GM19328 (cell line): Measurements from ENCODE around the gene ATXN1.
"Not testable (repeated sequence)": the region's sequence is repeated elsewhere in the genome, so short reads cannot be mapped to it uniquely, and the experiment has no call there.

Experiments used
- ATAC-seq: cut with Tn5 transposase; IDR thresholded peaks from one replicate; pipeline ENCODE4 v1.9.1; 2021; ENCODE audit warnings: mild to moderate bottlenecking, moderate library complexity; ENCODE audit not compliant: unreplicated experiment

The ATXN1 gene

DNA sequence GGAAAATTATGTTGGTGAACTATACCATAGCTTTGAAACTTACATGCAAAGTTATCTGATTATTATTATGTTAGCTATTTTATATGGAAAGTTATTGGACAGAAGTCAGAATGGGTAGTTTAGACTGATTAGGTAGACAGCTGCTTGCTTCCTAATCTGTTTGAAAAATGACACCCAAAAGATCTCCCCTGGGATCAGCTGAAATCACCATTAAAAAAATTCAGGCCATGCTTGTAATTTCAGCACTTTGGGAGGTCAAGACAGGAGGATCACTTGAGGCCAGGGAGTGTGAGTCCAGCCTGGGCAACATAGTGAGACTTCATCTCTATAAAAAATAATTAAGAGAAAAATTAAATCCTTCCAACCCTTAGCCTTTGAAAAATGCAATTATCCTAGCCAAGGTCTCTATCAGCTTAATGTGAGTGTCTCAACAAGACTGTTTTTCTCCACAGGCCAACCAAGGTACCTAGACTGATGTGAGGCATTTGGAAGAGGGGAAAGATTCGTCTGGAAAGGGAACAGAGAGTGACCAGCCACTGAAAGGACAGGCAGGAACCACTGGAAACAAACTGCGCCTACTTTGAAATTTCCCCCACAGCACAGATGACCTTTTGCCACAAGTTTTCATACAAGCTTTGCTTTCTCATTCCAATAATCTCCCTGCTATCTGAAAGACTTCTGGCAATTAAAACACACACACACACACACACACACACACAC lies 290.6 kb downstream of the ATXN1 start:
- ATAC-seq, result no peak

DNA sequence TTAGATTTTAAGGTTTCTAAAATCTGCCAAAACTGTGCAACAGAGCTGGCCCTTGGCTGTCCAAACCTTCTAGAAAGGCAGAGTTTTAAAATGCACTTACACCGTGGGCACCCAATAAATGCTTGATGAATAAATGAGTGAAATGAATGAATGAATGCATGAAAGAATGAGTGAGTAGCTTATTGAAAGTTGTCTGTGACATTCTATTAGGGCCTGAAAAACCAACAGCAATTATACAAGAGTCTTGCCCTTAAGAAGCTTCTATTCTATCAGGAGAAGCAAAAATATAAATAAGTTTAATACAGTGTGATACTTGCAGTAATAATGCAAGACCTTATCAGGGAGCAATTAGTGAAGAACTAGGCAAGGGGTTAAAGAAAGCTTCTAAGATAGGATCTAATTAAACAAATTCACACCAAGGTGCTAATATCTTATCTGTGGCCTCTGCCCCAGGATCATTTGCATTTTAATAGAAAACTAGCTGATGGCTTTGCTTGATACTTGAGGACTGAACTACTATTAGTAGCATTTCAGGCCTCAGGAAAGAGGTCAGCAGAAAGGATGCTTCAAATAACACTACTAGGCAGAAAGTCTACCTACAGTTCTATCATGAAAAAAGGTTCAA lies 292.2 kb downstream of the ATXN1 start:
- no peak for ATAC-seq

- ATAC-seq, result no peak
Observed at GRCh38 chr6:16466800-16467553, 294.3 kb downstream of the ATXN1 start.

DNA sequence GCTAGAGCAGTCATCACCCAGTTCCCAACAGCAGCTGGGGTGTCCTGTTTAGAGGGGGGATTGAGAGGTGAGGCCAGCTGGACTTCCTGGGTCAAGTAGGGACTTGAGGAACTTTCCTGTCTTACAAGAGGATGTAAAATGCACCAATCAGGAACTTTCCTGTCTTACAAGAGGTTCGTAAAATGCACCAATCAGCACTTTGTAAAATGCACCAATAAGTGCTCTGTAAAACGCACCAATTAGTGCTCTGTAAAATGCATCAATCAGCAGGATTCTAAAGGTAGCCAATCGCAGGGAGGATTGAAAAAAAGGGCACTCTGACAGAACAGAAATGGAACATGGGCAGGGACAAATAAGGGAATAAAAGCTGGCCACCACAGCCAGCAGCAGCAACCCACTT lies 297.2 kb downstream of the ATXN1 start:
- ATAC-seq, result no peak

DNA sequence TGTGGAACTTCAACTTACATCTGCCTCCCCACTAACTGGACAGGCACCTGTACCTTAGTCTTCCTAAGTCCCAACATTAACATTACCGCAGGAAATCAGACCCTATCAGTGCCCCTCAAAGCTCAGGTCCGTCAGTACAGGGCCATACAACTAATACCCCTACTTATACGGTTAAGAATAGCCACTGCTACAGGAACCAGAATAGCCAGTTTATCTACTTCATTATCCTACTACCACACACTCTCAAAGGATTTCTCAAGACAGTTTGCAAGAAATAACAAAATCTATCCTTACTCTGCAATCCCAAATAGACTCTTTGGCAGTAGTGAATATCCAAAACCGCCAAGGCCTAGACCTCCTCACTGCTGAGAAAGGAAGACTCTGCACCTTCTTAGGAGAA lies 298.0 kb downstream of the ATXN1 start:
- ATAC-seq, result not testable (repeated sequence)

- no peak for ATAC-seq
Observed at GRCh38 chr6:16461491-16461890, 299.8 kb downstream of the ATXN1 start.

GRCh38 chr6:16459472-16459871 lies 301.8 kb downstream of the ATXN1 start:
- ATAC-seq, result not testable (repeated sequence)

GRCh38 chr6:16452348-16452747 lies 308.9 kb downstream of the ATXN1 start:
- no peak for ATAC-seq

DNA sequence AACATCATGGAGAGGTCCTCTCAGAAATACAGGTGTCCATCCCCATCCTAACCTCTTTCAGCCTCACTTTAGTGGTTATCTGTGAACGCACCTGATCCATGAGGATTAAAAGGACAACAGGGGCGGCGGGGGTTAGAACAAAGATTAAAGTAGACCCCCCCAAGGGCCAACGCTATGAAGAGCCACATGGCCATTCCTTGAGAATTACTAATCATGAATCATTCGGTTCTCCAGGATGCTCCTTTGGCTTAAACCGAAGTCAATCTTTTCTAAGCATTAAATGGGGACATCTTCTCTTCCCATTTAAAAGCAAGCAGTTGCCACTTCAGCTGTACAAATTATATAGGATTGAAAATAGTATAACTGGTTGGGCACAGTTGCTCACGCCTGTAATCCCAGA lies 310.4 kb downstream of the ATXN1 start:
- no peak for ATAC-seq

DNA sequence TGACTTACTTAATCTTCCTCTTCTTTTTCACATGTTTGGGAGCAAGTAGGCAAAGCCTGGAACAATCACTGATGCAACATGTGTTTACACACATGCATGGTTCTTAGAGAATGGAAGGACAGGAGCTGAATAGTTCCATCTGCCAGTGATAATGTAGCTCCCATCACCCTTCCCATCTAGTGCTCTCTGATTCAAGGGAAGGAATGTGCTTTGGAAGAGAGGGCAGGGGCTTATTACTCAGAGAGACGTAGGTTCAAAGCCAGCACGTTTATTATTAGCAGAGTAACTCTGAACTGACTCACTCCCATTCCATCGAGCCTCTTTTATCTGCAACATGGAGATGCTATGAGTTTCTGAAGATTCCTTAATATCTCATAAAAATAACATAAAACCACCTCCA lies 311.0 kb downstream of the ATXN1 start:
- ATAC-seq, result no peak

- no peak for ATAC-seq
Observed at GRCh38 chr6:16446273-16446672, 315.0 kb downstream of the ATXN1 start.

DNA sequence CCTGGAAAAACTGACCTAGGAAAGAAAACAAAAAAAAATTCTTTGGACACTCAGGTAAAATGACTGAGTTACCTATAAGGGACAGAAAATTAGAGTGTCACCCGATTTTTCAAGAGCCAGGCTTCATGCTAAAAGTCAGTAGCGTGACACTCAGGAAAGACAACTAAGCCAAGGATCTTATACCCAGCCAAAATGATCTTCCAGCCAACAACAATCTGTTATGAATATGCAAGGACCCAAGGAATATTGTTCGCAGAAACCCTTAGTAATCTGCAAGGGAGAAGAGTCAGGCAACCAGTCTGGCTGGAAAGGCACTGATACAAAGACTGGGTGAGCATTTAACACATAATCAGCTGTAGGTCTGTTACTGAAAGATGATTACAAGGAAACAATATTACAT lies 319.2 kb downstream of the ATXN1 start:
- no peak for ATAC-seq

DNA sequence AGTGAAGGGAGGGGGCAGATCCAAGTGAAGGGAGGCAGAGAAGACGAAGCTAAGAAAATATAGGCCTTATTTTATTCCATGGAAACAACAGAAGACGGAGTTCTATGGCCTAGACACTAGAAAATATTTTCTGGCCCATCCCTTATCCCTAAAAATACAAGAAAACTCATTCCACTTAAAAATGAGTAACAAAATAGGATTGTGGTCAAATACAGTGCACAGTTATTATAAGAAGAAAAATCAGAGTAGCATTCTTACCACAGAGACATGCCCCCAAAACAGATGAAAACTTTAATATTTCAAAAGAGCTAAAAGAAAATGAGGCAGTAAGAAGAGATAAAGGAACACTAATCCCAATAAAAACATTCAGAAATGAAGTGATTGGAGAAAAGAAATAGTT lies 320.0 kb downstream of the ATXN1 start:
- ATAC-seq, result no peak

DNA sequence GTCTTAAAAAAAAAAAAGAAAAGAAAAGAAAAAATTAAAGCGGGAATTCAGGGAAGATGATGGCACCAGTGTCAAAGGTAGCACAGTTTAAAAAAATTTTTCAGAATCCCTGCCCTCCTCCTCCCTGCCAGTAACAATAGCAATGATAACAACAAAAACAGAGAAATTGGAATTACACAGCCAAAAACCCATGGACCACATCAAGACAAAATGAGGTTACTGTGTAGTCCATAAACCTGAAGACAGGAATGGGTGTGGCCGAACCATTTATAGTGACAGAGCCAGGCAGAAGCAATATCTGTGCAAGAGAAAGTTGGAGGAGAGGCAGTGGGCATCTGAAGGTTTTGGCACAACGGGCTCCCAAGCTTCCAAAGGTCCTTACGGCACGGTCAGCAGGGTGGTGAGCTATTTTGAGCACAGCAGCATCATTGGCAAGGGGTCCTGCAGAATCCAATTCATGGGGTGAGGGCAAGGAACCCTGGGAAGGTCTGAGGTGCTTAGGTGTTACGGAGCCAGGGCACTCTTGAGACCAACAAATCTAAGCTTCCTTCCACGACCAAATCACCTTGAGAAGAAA lies 320.5 kb downstream of the ATXN1 start:
- no peak for ATAC-seq

DNA sequence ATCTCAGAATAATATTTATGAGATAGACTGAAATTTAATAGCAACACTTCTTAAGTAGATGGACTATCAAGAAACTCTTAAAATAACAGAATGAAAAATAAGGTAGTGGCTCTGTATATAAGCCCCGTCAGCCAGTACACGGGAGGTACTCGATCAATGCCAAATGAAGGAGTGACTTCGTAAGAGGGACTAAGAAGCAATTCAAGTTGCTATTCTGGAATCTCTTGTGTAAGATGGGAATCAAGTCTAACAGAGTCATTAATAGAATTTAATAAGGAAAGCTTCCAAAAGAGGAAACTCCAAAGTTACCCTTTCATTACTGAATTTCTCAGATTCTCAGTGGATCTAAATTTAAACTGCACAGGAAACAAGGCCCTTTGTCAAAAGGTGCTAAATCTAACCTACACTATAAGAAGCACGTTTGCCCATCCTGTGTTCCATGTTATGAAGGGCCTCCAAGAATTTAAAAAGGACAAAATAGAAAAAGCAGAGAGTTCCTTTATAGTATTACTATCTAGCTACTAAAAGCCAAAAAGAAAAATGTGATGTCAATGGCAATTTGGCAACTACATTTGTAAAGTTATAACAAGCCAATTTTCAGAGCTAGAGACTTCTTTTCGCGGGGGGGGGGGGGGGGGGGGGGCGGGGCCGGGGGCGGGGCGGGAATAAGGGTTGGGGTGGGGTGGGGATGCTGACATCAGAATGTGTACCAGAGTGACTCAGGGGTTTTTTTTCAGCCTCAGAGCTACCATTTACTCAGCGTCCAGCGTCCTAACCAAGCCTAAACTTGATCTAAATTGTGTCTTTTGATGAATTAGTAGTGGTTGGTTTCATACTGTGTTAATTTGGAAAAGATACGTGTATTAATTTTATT lies 322.3 kb downstream of the ATXN1 start:
- no peak for ATAC-seq

GRCh38 chr6:16437984-16438383 lies 323.3 kb downstream of the ATXN1 start:
- no peak for ATAC-seq

DNA sequence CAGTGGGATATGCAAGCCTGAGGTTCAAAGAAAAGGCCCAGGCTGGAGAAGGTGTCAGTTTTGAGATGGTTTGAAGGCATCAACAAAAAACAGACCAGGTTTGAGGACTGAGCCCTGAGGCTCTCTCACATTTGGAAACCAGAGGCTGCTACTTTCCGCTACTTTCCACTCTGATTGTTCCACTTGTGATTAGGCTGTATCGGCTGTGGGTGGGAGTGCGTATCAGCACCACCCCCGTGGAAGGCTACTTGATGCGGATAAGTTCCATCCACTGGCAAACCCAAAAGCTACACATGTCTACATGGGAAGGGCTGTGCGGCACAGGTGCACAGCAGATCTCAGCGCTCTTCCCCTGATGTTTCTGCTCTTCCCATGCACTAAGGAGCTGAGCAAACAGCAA lies 324.2 kb downstream of the ATXN1 start:
- no peak for ATAC-seq

- no peak for ATAC-seq
Observed at GRCh38 chr6:16436550-16436949, 324.7 kb downstream of the ATXN1 start.

GRCh38 chr6:16434885-16435284 lies 326.4 kb downstream of the ATXN1 start:
- ATAC-seq, result no peak

- ATAC-seq, result no peak
Observed at GRCh38 chr6:16433338-16433890, 327.8 kb downstream of the ATXN1 start.
